KMS-11 (cell line): ENCODE measurements around the gene MUS81.

Experiments
- H2AFZ ChIP-seq: fragments of 200-600 bp; sonication (generic); 2 replicates; pipeline ENCODE4 v1.6.1; 2016; ENCODE audit warnings: antibody characterized with exemption, mixed run types, low read depth
- H3K27ac ChIP-seq: fragments of 200-600 bp; sonication (generic); 2 replicates; pipeline ENCODE4 v1.6.1; 2016; ENCODE audit warnings: mild to moderate bottlenecking, mixed run types
- H3K27me3 ChIP-seq: fragments of 200-600 bp; sonication (generic); 2 replicates; pipeline ENCODE4 v1.6.1; 2017; ENCODE audit warnings: mild to moderate bottlenecking, low read depth, mixed run types, moderate library complexity; ENCODE audit not compliant: insufficient read depth
- H3K36me3 ChIP-seq: fragments of 200-600 bp; sonication (generic); 2 replicates; pipeline ENCODE4 v1.6.1; 2017; ENCODE audit warnings: mild to moderate bottlenecking, mixed run types; ENCODE audit not compliant: insufficient read depth
- H3K4me1 ChIP-seq: fragments of 200-600 bp; sonication (generic); 2 replicates; pipeline ENCODE4 v1.6.1; 2016; ENCODE audit warnings: mild to moderate bottlenecking, low read depth, mixed run types; ENCODE audit not compliant: poor library complexity, severe bottlenecking
- H3K4me2 ChIP-seq: fragments of 200-600 bp; sonication (generic); 2 replicates; pipeline ENCODE4 v1.7.0; 2016; ENCODE audit warnings: mild to moderate bottlenecking, mixed run types
- H3K4me3 ChIP-seq: fragments of 200-600 bp; sonication (generic); IDR thresholded peaks from 2 replicates; pipeline ENCODE4 v1.6.1; 2017; ENCODE audit warnings: low read depth, low read length, mixed read lengths; ENCODE audit not compliant: insufficient read depth
- H3K79me2 ChIP-seq: fragments of 200-600 bp; sonication (generic); 2 replicates; pipeline ENCODE4 v1.6.1; 2016; ENCODE audit warnings: low read depth, mixed run types; ENCODE audit not compliant: insufficient read depth
- H3K9ac ChIP-seq: fragments of 200-600 bp; sonication (generic); 2 replicates; pipeline ENCODE4 v1.6.1; 2016; ENCODE audit warnings: mild to moderate bottlenecking, mixed run types
- H4K20me1 ChIP-seq: fragments of 200-600 bp; sonication (generic); 2 replicates; pipeline ENCODE4 v1.6.1; 2016; ENCODE audit warnings: mild to moderate bottlenecking, mixed run types; ENCODE audit not compliant: insufficient read depth
- CTCF ChIP-seq: fragments of 200-600 bp; sonication (generic); conservative IDR thresholded peaks from 2 replicates; pipeline ENCODE4 v1.6.1; 2017; ENCODE audit warnings: low read depth, mild to moderate bottlenecking, antibody characterized with exemption, low read length, moderate library complexity, mixed read lengths

MUS81 gene

GRCh38 chr11:65886826-65887722 is 26.8 kb downstream of the MUS81 start:
- Histone ChIP-seq H3K9ac (peak overlapping the region; percentile 32; the same call in 1 of the 2 replicates), H3K27me3 (no peaks in the 10 kb centered on the region), H3K4me3 (no peak overlapping the region), H3K36me3 (no peaks in the 10 kb centered on the region), H3K27ac (peak overlapping the region; percentile 39; the same call in 1 of the 2 replicates), H3K4me2 (peak overlapping the region; percentile 98), H3K4me1 (peaks cover 42% of the 10 kb centered on the region), H3K79me2 (peaks cover 23% of the 10 kb centered on the region), H2AFZ (peak overlapping the region; percentile 89; the same call in 1 of the 2 replicates), H4K20me1 (no peaks in the 10 kb centered on the region)
- TF ChIP-seq CTCF = no peak

- no peaks in the 10 kb centered on the region for H3K36me3 ChIP-seq
- peaks cover 48% of the 10 kb centered on the region for H3K4me1 ChIP-seq
- no peaks in the 10 kb centered on the region for H4K20me1 ChIP-seq
- H2AFZ ChIP-seq = peak overlapping the region; percentile 89
- peak overlapping the region; percentile 98 for H3K4me2 ChIP-seq
- peak overlapping the region; percentile 39; the same call in 1 of the 2 replicates for H3K27ac ChIP-seq
- peak overlapping the region; percentile 32 for H3K9ac ChIP-seq
- no peaks in the 10 kb centered on the region for H3K27me3 ChIP-seq
- H3K79me2 ChIP-seq = peaks cover 25% of the 10 kb centered on the region
- H3K4me3 ChIP-seq = no peak overlapping the region
- no peak for TF ChIP-seq CTCF
These were observed 27.5 kb downstream of the MUS81 start for GRCh38 chr11:65887723-65888162.

- H3K4me1 ChIP-seq = peaks cover 53% of the 10 kb centered on the region
- TF ChIP-seq CTCF = peak; percentile 86
- no peaks in the 10 kb centered on the region for H3K36me3 ChIP-seq
- H3K9ac ChIP-seq = peak within 1 kb of the TSS; percentile 54
- H3K4me2 ChIP-seq = peak within 1 kb of the TSS; percentile 98
- H4K20me1 ChIP-seq = no peaks in the 10 kb centered on the region
- peaks cover 25% of the 10 kb centered on the region for H3K79me2 ChIP-seq
- H2AFZ ChIP-seq = peak within 1 kb of the TSS; percentile 89
- H3K4me3 ChIP-seq = no peak within 1 kb of the TSS
- H3K27me3 ChIP-seq = no peaks in the 10 kb centered on the region
- H3K27ac ChIP-seq = peak within 1 kb of the TSS; percentile 49; the same call in 1 of the 2 replicates
These were observed 28.1 kb downstream of the MUS81 start, which contains the start of gene FIBP for GRCh38 chr11:65888163-65888814. Gene FIBP, minus strand, starts transcription at chr11:65888471. Its CDS starts 53 bp downstream, at chr11:65888418.

- peaks cover 40% of the 10 kb centered on the region for H3K4me1 ChIP-seq
- H3K4me3 ChIP-seq = no peak within 1 kb of the TSS
- H3K4me2 ChIP-seq = peak within 1 kb of the TSS; percentile 98
- peak within 1 kb of the TSS; percentile 89 for H2AFZ ChIP-seq
- no peaks in the 10 kb centered on the region for H4K20me1 ChIP-seq
- no peaks in the 10 kb centered on the region for H3K36me3 ChIP-seq
- no peaks in the 10 kb centered on the region for H3K27me3 ChIP-seq
- no peak; the same call in 1 of the 2 replicates for TF ChIP-seq CTCF
- H3K9ac ChIP-seq = peak within 1 kb of the TSS; percentile 95
- H3K27ac ChIP-seq = peak within 1 kb of the TSS; percentile 86
- peaks cover 25% of the 10 kb centered on the region for H3K79me2 ChIP-seq
These were observed 30.3 kb downstream of the MUS81 start, which contains the start of gene CCDC85B for GRCh38 chr11:65890324-65891218. Gene CCDC85B, plus strand, starts transcription at chr11:65890673. Its CDS starts 111 bp downstream, at chr11:65890784.
